RPMI7951 (cell line): ENCODE measurements around the gene WDR35. TPM values are rescaled to one million over a fixed set of nuclear protein-coding genes. Genes with fewer than 3 reads are reported as not detected.
"Not testable (repeated sequence)": the region's sequence is repeated elsewhere in the genome, so short reads cannot be mapped to it uniquely, and the experiment has no call there.

ENCODE experiments used
- DNase-seq: peaks from one replicate; pipeline ENCODE4 v3.0.0-alpha.2; 2012; ENCODE audit warnings: low read depth
- total RNA-seq: library from RNA; depleted of rRNA; stranded (reverse); fragments of >200 nt; shearing (Covaris generic); gene quantifications from 2 replicates; pipeline ENCODE4 v1.2.3, GENCODE V29; 2014

The WDR35 gene
- total RNA-seq, 1 experiment from 2014 or later: 12.9 TPM

GRCh38 chr2:19894134-19894792 lies 95.6 kb downstream of the WDR35 start:
- no peak for DNase-seq

GRCh38 chr2:19893520-19894133 lies 96.3 kb downstream of the WDR35 start:
- DNase-seq: no peak

GRCh38 chr2:19891971-19892370 lies 97.9 kb downstream of the WDR35 start:
- not testable (repeated sequence) for DNase-seq

GRCh38 chr2:19890104-19890503 lies 99.8 kb downstream of the WDR35 start:
- DNase-seq: no peak

GRCh38 chr2:19888831-19889230 lies 101.1 kb downstream of the WDR35 start:
- DNase-seq: no peak

- DNase-seq: no peak
These were observed 102.4 kb downstream of the WDR35 start for GRCh38 chr2:19887510-19887909.

- peak; percentile 66 for DNase-seq
These were observed 103.6 kb downstream of the WDR35 start for GRCh38 chr2:19886261-19886660.

- no peak for DNase-seq
These were observed 104.1 kb downstream of the WDR35 start for GRCh38 chr2:19885791-19886190.

- DNase-seq: no peak
These were observed 105.8 kb downstream of the WDR35 start for GRCh38 chr2:19883971-19884720.

GRCh38 chr2:19883486-19883885 lies 106.4 kb downstream of the WDR35 start:
- no peak for DNase-seq

- no peak for DNase-seq
These were observed 107.6 kb downstream of the WDR35 start for GRCh38 chr2:19882286-19882685.

GRCh38 chr2:19881908-19882265 lies 108.0 kb downstream of the WDR35 start:
- no peak for DNase-seq

- no peak for DNase-seq
These were observed 108.5 kb downstream of the WDR35 start for GRCh38 chr2:19881221-19881907.

- DNase-seq: not testable (repeated sequence)
These were observed 109.7 kb downstream of the WDR35 start for GRCh38 chr2:19880191-19880590.

- no peak for DNase-seq
These were observed 110.8 kb downstream of the WDR35 start for GRCh38 chr2:19879120-19879519.

- no peak for DNase-seq
These were observed 111.4 kb downstream of the WDR35 start for GRCh38 chr2:19878268-19879046.

GRCh38 chr2:19876751-19877150 lies 113.2 kb downstream of the WDR35 start:
- DNase-seq: no peak

GRCh38 chr2:19875280-19875679 lies 114.6 kb downstream of the WDR35 start:
- no peak for DNase-seq

- DNase-seq: no peak
These were observed 115.2 kb downstream of the WDR35 start for GRCh38 chr2:19874726-19875125.

- no peak for DNase-seq
These were observed 116.9 kb downstream of the WDR35 start for GRCh38 chr2:19873014-19873413.

- DNase-seq: no peak
These were observed 117.6 kb downstream of the WDR35 start for GRCh38 chr2:19872302-19872701.

GRCh38 chr2:19871836-19872235 lies 118.1 kb downstream of the WDR35 start:
- no peak for DNase-seq
